ENCODE measurements around the gene ATP6V1F.

Gene ATP6V1F

GRCh38 chr7:128875523-128875948, 12.9 kb downstream of the ATP6V1F start:
- Histone ChIP-seq H3K4me3 (no peak overlapping the region), H3K27ac (no peak overlapping the region)
- no peak for TF ChIP-seq CTCF (IDR thresholded peaks at IDR 0.05)
- DNase-seq (ENCODE audit: low spot score): no peak

- Histone ChIP-seq H3K4me3 (no peak overlapping the region), H3K27ac (no peak overlapping the region)
- DNase-seq (ENCODE audit: low spot score): no peak
- no peak for TF ChIP-seq CTCF (IDR thresholded peaks at IDR 0.05)
Observed at GRCh38 chr7:128876127-128876526, 13.5 kb downstream of the ATP6V1F start.

- no peak for TF ChIP-seq CTCF (IDR thresholded peaks at IDR 0.05)
- no peak overlapping the region for H3K27ac ChIP-seq
Observed at GRCh38 chr7:128876586-128876977, 13.9 kb downstream of the ATP6V1F start.

GRCh38 chr7:128876978-128877755, 14.5 kb downstream of the ATP6V1F start:
- no peak for DNase-seq (ENCODE audit: low spot score)
- TF ChIP-seq CTCF (IDR thresholded peaks at IDR 0.05): no peak

More at GRCh38 chr7:128876586-128876977, 13.9 kb downstream of the ATP6V1F start:
- DNase-seq (ENCODE audit: low spot score): no peak
- H3K4me3 ChIP-seq: no peak overlapping the region

GRCh38 chr7:128877756-128878120, 15.1 kb downstream of the ATP6V1F start:
- no peak overlapping the region for H3K4me3 ChIP-seq
- no peak overlapping the region for H3K27ac ChIP-seq
- DNase-seq (ENCODE audit: low spot score): no peak
- no peak for TF ChIP-seq CTCF (IDR thresholded peaks at IDR 0.05)

More at GRCh38 chr7:128876978-128877755, 14.5 kb downstream of the ATP6V1F start:
- no peak overlapping the region for H3K4me3 ChIP-seq
- no peak overlapping the region for H3K27ac ChIP-seq

GRCh38 chr7:128878226-128879105, 15.8 kb downstream of the ATP6V1F start:
- no peak overlapping the region for H3K27ac ChIP-seq

More at GRCh38 chr7:128878226-128879105, 15.8 kb downstream of the ATP6V1F start:
- H3K4me3 ChIP-seq: no peak overlapping the region
- no peak for DNase-seq (ENCODE audit: low spot score)
- TF ChIP-seq CTCF (IDR thresholded peaks at IDR 0.05): no peak

Data from coronary artery (tissue), 2 donors.